ENCODE data around the gene CDK5RAP2. TPM values are rescaled to one million over a fixed set of nuclear protein-coding genes. Genes with fewer than 3 reads are reported as not detected.

Gene CDK5RAP2
- total RNA-seq, 1 experiment from 2014 or later: 48.4 TPM

GRCh38 chr9:120386390-120387131, 193.4 kb downstream of the CDK5RAP2 start:
- Histone ChIP-seq H3K9ac (ENCODE audit: low read length) (no peak overlapping the region), H3K9me3 (ENCODE audit: low read length) (no peaks in the 10 kb centered on the region), H3K79me2 (ENCODE audit: low read length) (no peaks in the 10 kb centered on the region), H3K36me3 (ENCODE audit: insufficient read depth, low read length) (no peaks in the 10 kb centered on the region), H4K20me1 (ENCODE audit: insufficient read depth, low read depth, low read length) (no peaks in the 10 kb centered on the region), H3K4me2 (ENCODE audit: low read depth, low read length, poor library complexity, severe bottlenecking) (no peak overlapping the region), H3K27me3 (ENCODE audit: low read length) (no peaks in the 10 kb centered on the region), H3K9me2 (replicated peaks; ENCODE audit: insufficient read depth, low read length) (no peaks in the 10 kb centered on the region), H2AFZ (ENCODE audit: low read length) (no peak overlapping the region), H3K4me1 (ENCODE audit: low read length) (no peaks in the 10 kb centered on the region), H3K4me3 (ENCODE audit: low read length) (no peak overlapping the region), H3K27ac (ENCODE audit: low read length) (no peak overlapping the region)
- DNase-seq: no peak

- Histone ChIP-seq H3K79me2 (ENCODE audit: low read length) (no peaks in the 10 kb centered on the region), H3K27me3 (ENCODE audit: low read length) (no peaks in the 10 kb centered on the region), H3K27ac (ENCODE audit: low read length) (no peak overlapping the region), H3K9ac (ENCODE audit: low read length) (no peak overlapping the region), H3K4me1 (ENCODE audit: low read length) (no peaks in the 10 kb centered on the region), H3K9me2 (replicated peaks; ENCODE audit: insufficient read depth, low read length) (no peaks in the 10 kb centered on the region), H4K20me1 (ENCODE audit: insufficient read depth, low read depth, low read length) (no peaks in the 10 kb centered on the region), H3K36me3 (ENCODE audit: insufficient read depth, low read length) (no peaks in the 10 kb centered on the region), H3K4me2 (ENCODE audit: low read depth, low read length, poor library complexity, severe bottlenecking) (no peak overlapping the region), H3K9me3 (ENCODE audit: low read length) (no peaks in the 10 kb centered on the region), H2AFZ (ENCODE audit: low read length) (no peak overlapping the region), H3K4me3 (ENCODE audit: low read length) (no peak overlapping the region)
- DNase-seq: no peak
Measured at GRCh38 chr9:120385606-120386389, 194.2 kb downstream of the CDK5RAP2 start.

- Histone ChIP-seq H2AFZ (ENCODE audit: low read length) (no peak overlapping the region), H3K9ac (ENCODE audit: low read length) (no peak overlapping the region), H3K4me3 (ENCODE audit: low read length) (no peak overlapping the region), H4K20me1 (ENCODE audit: insufficient read depth, low read depth, low read length) (no peaks in the 10 kb centered on the region), H3K9me2 (replicated peaks; ENCODE audit: insufficient read depth, low read length) (no peaks in the 10 kb centered on the region), H3K4me2 (ENCODE audit: low read depth, low read length, poor library complexity, severe bottlenecking) (no peak overlapping the region), H3K79me2 (ENCODE audit: low read length) (no peaks in the 10 kb centered on the region), H3K4me1 (ENCODE audit: low read length) (no peaks in the 10 kb centered on the region), H3K27ac (ENCODE audit: low read length) (no peak overlapping the region), H3K9me3 (ENCODE audit: low read length) (no peaks in the 10 kb centered on the region), H3K36me3 (ENCODE audit: insufficient read depth, low read length) (no peaks in the 10 kb centered on the region), H3K27me3 (ENCODE audit: low read length) (no peaks in the 10 kb centered on the region)
- no peak for DNase-seq
Measured at GRCh38 chr9:120384925-120385272, 195.1 kb downstream of the CDK5RAP2 start.

- H3K27me3 ChIP-seq (ENCODE audit: low read length): no peaks in the 10 kb centered on the region
- H3K4me3 ChIP-seq (ENCODE audit: low read length): no peak overlapping the region
- H3K4me1 ChIP-seq (ENCODE audit: low read length): no peaks in the 10 kb centered on the region
- no peaks in the 10 kb centered on the region for H3K36me3 ChIP-seq (ENCODE audit: insufficient read depth, low read length)
- H3K9me2 ChIP-seq (replicated peaks; ENCODE audit: insufficient read depth, low read length): no peaks in the 10 kb centered on the region
- no peak for DNase-seq
- H3K9ac ChIP-seq (ENCODE audit: low read length): no peak overlapping the region
- H3K27ac ChIP-seq (ENCODE audit: low read length): no peak overlapping the region
- no peak overlapping the region for H2AFZ ChIP-seq (ENCODE audit: low read length)
- no peaks in the 10 kb centered on the region for H4K20me1 ChIP-seq (ENCODE audit: insufficient read depth, low read depth, low read length)
- H3K79me2 ChIP-seq (ENCODE audit: low read length): no peaks in the 10 kb centered on the region
- no peak overlapping the region for H3K4me2 ChIP-seq (ENCODE audit: low read depth, low read length, poor library complexity, severe bottlenecking)
- H3K9me3 ChIP-seq (ENCODE audit: low read length): no peaks in the 10 kb centered on the region
Measured at GRCh38 chr9:120383999-120384924, 195.7 kb downstream of the CDK5RAP2 start.

- Histone ChIP-seq H3K4me2 (ENCODE audit: low read depth, low read length, poor library complexity, severe bottlenecking) (no peak overlapping the region), H3K27ac (ENCODE audit: low read length) (no peak overlapping the region), H3K9ac (ENCODE audit: low read length) (no peak overlapping the region)
Measured at GRCh38 chr9:120383611-120383998, 196.4 kb downstream of the CDK5RAP2 start.

GRCh38 chr9:120382453-120382852, 197.5 kb downstream of the CDK5RAP2 start:
- Histone ChIP-seq H3K4me1 (ENCODE audit: low read length) (no peaks in the 10 kb centered on the region), H4K20me1 (ENCODE audit: insufficient read depth, low read depth, low read length) (no peaks in the 10 kb centered on the region), H3K9me2 (replicated peaks; ENCODE audit: insufficient read depth, low read length) (no peaks in the 10 kb centered on the region), H3K36me3 (ENCODE audit: insufficient read depth, low read length) (no peaks in the 10 kb centered on the region), H3K4me2 (ENCODE audit: low read depth, low read length, poor library complexity, severe bottlenecking) (no peak overlapping the region), H3K27ac (ENCODE audit: low read length) (no peak overlapping the region), H3K9me3 (ENCODE audit: low read length) (no peaks in the 10 kb centered on the region), H3K9ac (ENCODE audit: low read length) (no peak overlapping the region), H3K27me3 (ENCODE audit: low read length) (no peaks in the 10 kb centered on the region), H3K4me3 (ENCODE audit: low read length) (no peak overlapping the region), H2AFZ (ENCODE audit: low read length) (no peak overlapping the region), H3K79me2 (ENCODE audit: low read length) (no peaks in the 10 kb centered on the region)
- DNase-seq: no peak

More at GRCh38 chr9:120383611-120383998, 196.4 kb downstream of the CDK5RAP2 start:
- Histone ChIP-seq H3K79me2 (ENCODE audit: low read length) (no peaks in the 10 kb centered on the region), H3K4me1 (ENCODE audit: low read length) (no peaks in the 10 kb centered on the region), H3K27me3 (ENCODE audit: low read length) (no peaks in the 10 kb centered on the region), H4K20me1 (ENCODE audit: insufficient read depth, low read depth, low read length) (no peaks in the 10 kb centered on the region), H2AFZ (ENCODE audit: low read length) (no peak overlapping the region), H3K4me3 (ENCODE audit: low read length) (no peak overlapping the region), H3K36me3 (ENCODE audit: insufficient read depth, low read length) (no peaks in the 10 kb centered on the region), H3K9me3 (ENCODE audit: low read length) (no peaks in the 10 kb centered on the region), H3K9me2 (replicated peaks; ENCODE audit: insufficient read depth, low read length) (no peaks in the 10 kb centered on the region)
- no peak for DNase-seq

- no peak overlapping the region for H3K27ac ChIP-seq (ENCODE audit: low read length)
- H3K36me3 ChIP-seq (ENCODE audit: insufficient read depth, low read length): no peaks in the 10 kb centered on the region
- H3K79me2 ChIP-seq (ENCODE audit: low read length): no peaks in the 10 kb centered on the region
- H3K4me2 ChIP-seq (ENCODE audit: low read depth, low read length, poor library complexity, severe bottlenecking): no peak overlapping the region
- H4K20me1 ChIP-seq (ENCODE audit: insufficient read depth, low read depth, low read length): no peaks in the 10 kb centered on the region
- no peaks in the 10 kb centered on the region for H3K9me2 ChIP-seq (replicated peaks; ENCODE audit: insufficient read depth, low read length)
- no peak overlapping the region for H3K4me3 ChIP-seq (ENCODE audit: low read length)
- no peaks in the 10 kb centered on the region for H3K9me3 ChIP-seq (ENCODE audit: low read length)
- no peak for DNase-seq
- no peak overlapping the region for H3K9ac ChIP-seq (ENCODE audit: low read length)
- no peaks in the 10 kb centered on the region for H3K4me1 ChIP-seq (ENCODE audit: low read length)
- H3K27me3 ChIP-seq (ENCODE audit: low read length): no peaks in the 10 kb centered on the region
- H2AFZ ChIP-seq (ENCODE audit: low read length): no peak overlapping the region
Measured at GRCh38 chr9:120381839-120382238, 198.1 kb downstream of the CDK5RAP2 start.

GRCh38 chr9:120379611-120380010, 200.4 kb downstream of the CDK5RAP2 start:
- no peak overlapping the region for H3K4me3 ChIP-seq (ENCODE audit: low read length)

More at GRCh38 chr9:120379611-120380010, 200.4 kb downstream of the CDK5RAP2 start:
- no peaks in the 10 kb centered on the region for H4K20me1 ChIP-seq (ENCODE audit: insufficient read depth, low read depth, low read length)
- no peaks in the 10 kb centered on the region for H3K9me3 ChIP-seq (ENCODE audit: low read length)
- no peaks in the 10 kb centered on the region for H3K4me1 ChIP-seq (ENCODE audit: low read length)
- no peaks in the 10 kb centered on the region for H3K27me3 ChIP-seq (ENCODE audit: low read length)
- no peak overlapping the region for H3K9ac ChIP-seq (ENCODE audit: low read length)
- H3K36me3 ChIP-seq (ENCODE audit: insufficient read depth, low read length): no peaks in the 10 kb centered on the region
- no peak overlapping the region for H3K27ac ChIP-seq (ENCODE audit: low read length)
- H3K4me2 ChIP-seq (ENCODE audit: low read depth, low read length, poor library complexity, severe bottlenecking): no peak overlapping the region
- DNase-seq: no peak
- H3K79me2 ChIP-seq (ENCODE audit: low read length): no peaks in the 10 kb centered on the region
- no peaks in the 10 kb centered on the region for H3K9me2 ChIP-seq (replicated peaks; ENCODE audit: insufficient read depth, low read length)
- H2AFZ ChIP-seq (ENCODE audit: low read length): no peak overlapping the region
